ENCODE measurements around the gene SFTA2. TPM values are rescaled to one million over a fixed set of nuclear protein-coding genes. Genes with fewer than 3 reads are reported as not detected.
A peak's percentile ranks its signal among the peaks of the same experiment; 100 is the strongest.

SFTA2 gene
- total and polyA plus RNA-seq, 10 of the 15 experiments (the other 5 are each of a cell fraction or from before 2014, with no cell fraction given) = 0.15 to 0.92 (median 0.33) TPM; not detected in 4

DNA sequence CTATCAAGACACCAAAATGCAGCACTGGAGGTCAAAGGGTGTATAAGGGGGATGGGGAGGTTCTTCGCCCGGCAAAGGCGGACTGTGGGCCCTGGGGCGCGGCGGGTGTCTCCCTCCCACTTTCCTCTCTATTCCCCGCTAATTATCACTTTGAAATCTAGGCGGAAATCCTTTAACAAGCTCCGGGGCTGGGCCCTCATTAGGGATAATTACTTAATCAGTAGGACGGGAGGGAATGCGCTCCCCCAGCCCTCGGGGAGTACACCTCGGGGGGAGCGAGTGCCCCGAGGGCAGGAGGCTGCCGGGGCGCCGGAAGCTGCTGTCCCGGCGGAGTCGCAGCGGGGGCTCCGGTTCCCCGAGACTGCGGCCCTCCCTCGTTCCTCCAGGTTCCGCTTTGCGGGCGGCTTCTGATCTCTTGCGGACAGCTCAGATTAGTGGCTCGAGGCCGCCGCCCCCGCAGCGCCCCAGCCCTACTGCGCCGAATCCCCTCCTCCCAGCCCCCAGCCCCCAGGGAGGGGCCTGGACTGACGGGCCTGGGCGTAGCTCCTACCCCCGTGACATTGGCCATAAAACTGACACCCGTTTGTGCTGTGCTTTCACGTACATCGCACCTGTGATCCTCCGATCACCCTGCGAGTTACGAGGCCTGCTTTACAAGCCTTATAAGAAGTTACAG, 23.5 kb upstream of the SFTA2 start (continued):
- TF ChIP-seq PKNOX1 (IDR thresholded peaks at IDR 0.05) = peak; percentile 67
- TF ChIP-seq GATAD2B (conservative IDR thresholded peaks at IDR 0.05; ENCODE audit: low read depth) = peak; percentile 65
- no peak for TF ChIP-seq HDAC2 (IDR thresholded peaks at IDR 0.05)
- TF ChIP-seq IKZF1 (conservative IDR thresholded peaks at IDR 0.05) = peak; percentile 82
- TF ChIP-seq ZBTB11 (CRISPR knock-in tag; IDR thresholded peaks at IDR 0.05) = peak; percentile 85
- TF ChIP-seq, protein P1, sequence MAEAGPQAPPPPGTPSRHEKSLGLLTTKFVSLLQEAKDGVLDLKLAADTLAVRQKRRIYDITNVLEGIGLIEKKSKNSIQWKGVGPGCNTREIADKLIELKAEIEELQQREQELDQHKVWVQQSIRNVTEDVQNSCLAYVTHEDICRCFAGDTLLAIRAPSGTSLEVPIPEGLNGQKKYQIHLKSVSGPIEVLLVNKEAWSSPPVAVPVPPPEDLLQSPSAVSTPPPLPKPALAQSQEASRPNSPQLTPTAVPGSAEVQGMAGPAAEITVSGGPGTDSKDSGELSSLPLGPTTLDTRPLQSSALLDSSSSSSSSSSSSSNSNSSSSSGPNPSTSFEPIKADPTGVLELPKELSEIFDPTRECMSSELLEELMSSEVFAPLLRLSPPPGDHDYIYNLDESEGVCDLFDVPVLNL (IDR thresholded peaks at IDR 0.05; ENCODE audit: low read depth, low read length) = no peak
- no peak for TF ChIP-seq RAD51 (IDR thresholded peaks at IDR 0.05)
- peak; percentile 54; the same call in 1 of the 2 replicates for TF ChIP-seq MTA2 (IDR thresholded peaks at IDR 0.05; ENCODE audit: low read depth)
- peak; percentile 16; the same call in 1 of the 2 replicates for TF ChIP-seq HSF1 (IDR thresholded peaks at IDR 0.05; ENCODE audit: low read depth, low read length)
- TF ChIP-seq HCFC1 (IDR thresholded peaks at IDR 0.05; ENCODE audit: low read length) = peak; percentile 57; the same call in 1 of the 2 replicates
- TF ChIP-seq ZBTB40 (IDR thresholded peaks at IDR 0.05; ENCODE audit: borderline replicate concordance) = peak; percentile 90
- peak; percentile 46; the same call in 1 of the 2 replicates for TF ChIP-seq CREM (IDR thresholded peaks at IDR 0.05; ENCODE audit: low read depth)
- TF ChIP-seq ZBED1 (IDR thresholded peaks at IDR 0.05; ENCODE audit: borderline replicate concordance) = 0 out of 2 replicates have a peak, but pooled peaks have one; percentile 46
- no peak for TF ChIP-seq SREBF2 (IDR thresholded peaks at IDR 0.05; ENCODE audit: low read length)
- 0 out of 2 replicates have a peak, but pooled peaks have one; percentile 47 for TF ChIP-seq RELB (IDR thresholded peaks at IDR 0.05; ENCODE audit: low read depth)
- peak; percentile 32; the same call in 1 of the 2 replicates for TF ChIP-seq RB1 (IDR thresholded peaks at IDR 0.05; ENCODE audit: borderline replicate concordance)
